Stimulated activated effector memory CD8-positive, alpha-beta T cell treated with anti-CD3 and anti-CD28 coated beads, Interleukin-12 subunit alpha, Interleukin-12 subunit beta, amount 100 ng/mL, for 72 hours (primary cell): ENCODE measurements around the gene CEP41.
A peak's percentile ranks its signal among the peaks of the same experiment; 100 is the strongest.
"Not testable (repeated sequence)": the region's sequence is repeated elsewhere in the genome, so short reads cannot be mapped to it uniquely, and the experiment has no call there.

Experiments
- ATAC-seq: fragments of 150-1000 bp; cut with Tn5 transposase; 2 replicates; pipeline ENCODE4 v1.10.0; 2021
- DNase-seq, 2 donors: peaks; one replicate each; pipeline ENCODE4 v3.0.0; 2021 to 2022; ENCODE audit warnings: low spot score in 2 of 2
- H3K27ac Mint-ChIP-seq: one replicate; pipeline ENCODE4 v1.8.0; 2022; ENCODE audit warnings: mild to moderate bottlenecking, mixed read lengths
- H3K36me3 Mint-ChIP-seq: one replicate; pipeline ENCODE4 v1.8.0; 2022; ENCODE audit warnings: mild to moderate bottlenecking, mixed read lengths
- H3K4me1 Mint-ChIP-seq: one replicate; pipeline ENCODE4 v1.8.0; 2022; ENCODE audit warnings: mixed read lengths
- H3K4me3 Mint-ChIP-seq: one replicate; pipeline ENCODE4 v1.8.0; 2022; ENCODE audit warnings: mild to moderate bottlenecking, mixed read lengths
- H3K9me3 Mint-ChIP-seq: one replicate; pipeline ENCODE4 v1.8.0; 2022; ENCODE audit warnings: mixed read lengths

The CEP41 gene

DNA sequence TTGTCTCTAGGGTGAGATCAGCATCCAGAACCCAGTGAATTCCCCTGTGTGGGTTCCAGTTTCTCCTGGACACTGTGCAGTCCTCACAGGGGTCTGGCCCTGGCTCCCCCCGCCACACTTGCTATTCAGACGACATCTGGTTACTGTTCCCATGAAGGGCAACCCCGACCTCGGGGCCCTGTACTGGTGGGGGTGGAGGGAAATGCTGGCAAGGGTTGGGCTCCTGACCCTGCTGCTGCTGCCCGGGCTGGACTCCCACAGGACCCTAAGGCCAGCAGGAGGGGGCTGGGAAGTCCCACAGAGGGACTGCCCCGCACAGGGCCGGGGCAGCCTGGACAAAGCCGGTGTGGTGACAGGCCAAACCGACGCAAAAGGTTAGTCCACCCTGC, 61.3 kb downstream of the CEP41 start:
- H3K27ac Mint-ChIP-seq = no peak overlapping the region
- H3K4me1 Mint-ChIP-seq = no peaks in the 10 kb centered on the region
- H3K4me3 Mint-ChIP-seq = no peak overlapping the region
- ATAC-seq (peak; percentile 35), DNase-seq (no peak)
- H3K36me3 Mint-ChIP-seq = no peaks in the 10 kb centered on the region
- H3K9me3 Mint-ChIP-seq = peaks cover 2% of the 10 kb centered on the region

DNA sequence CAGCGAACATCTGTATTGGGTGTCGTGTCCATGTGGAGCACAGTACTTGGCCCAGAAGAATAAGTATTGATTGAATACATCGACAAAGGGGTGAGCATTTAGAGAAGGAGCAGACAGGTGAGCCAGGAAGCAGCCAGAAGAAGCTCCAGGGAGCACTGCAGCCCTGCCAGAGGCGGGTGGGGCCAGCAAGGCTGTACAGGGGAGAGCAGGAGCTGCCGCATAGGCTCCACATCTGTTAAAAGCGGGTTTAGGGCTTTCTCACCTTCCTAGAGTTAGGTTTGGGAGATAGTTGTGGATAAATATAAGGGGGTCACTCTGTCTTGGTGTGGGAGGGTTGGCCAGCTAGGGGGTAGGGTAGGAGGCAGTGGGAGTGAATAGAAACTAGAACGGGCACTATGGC, 61.8 kb downstream of the CEP41 start:
- peaks cover 2% of the 10 kb centered on the region for H3K9me3 Mint-ChIP-seq
- DNase-seq (no peak), ATAC-seq (no peak)
- no peaks in the 10 kb centered on the region for H3K36me3 Mint-ChIP-seq
- no peak overlapping the region for H3K27ac Mint-ChIP-seq
- no peaks in the 10 kb centered on the region for H3K4me1 Mint-ChIP-seq
- no peak overlapping the region for H3K4me3 Mint-ChIP-seq

DNA sequence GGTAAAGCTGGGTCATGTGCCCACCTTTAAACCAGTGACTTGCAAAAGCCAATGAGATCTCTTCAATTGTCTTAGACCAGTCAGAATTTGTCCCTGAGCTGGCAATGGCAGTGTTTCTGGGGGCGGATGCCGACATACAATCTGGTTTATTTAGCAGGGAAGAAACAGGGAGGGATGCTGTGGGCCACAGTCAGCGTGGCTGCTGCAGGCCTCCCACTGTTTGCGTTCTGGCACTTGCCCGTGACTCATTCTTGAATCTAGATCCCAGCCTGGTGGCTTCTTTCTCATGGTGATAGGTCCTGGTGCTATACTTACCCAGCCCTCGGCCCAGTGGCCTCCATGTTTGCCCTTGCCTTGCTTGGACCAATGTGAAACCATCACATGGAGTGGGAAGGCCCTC, 63.6 kb downstream of the CEP41 start:
- Mint-ChIP-seq H3K27ac (no peak overlapping the region), H3K4me3 (no peak overlapping the region), H3K4me1 (no peaks in the 10 kb centered on the region), H3K36me3 (no peaks in the 10 kb centered on the region), H3K9me3 (peaks cover 2% of the 10 kb centered on the region)
- no peak for ATAC-seq
- DNase-seq = no peak

DNA sequence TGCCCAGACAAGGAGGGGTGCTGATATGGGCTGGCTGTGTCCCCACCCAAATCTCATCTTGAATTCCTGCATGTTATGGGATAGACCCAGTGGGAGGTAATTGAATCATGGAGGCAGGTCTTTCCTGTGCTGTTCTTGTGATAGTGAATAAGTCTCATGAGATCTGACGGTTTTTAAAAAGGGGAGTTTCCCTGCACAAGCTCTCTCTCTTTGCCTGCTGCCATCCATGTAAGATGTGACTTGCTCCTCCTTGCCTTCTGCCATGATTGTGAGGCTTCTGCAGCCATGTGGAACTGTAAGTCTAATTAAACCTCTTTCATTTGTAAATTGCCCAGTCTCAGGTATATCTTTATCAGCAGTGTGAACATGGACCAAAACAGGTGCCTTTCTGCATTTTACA, 64.4 kb downstream of the CEP41 start:
- not testable (repeated sequence) for H3K4me3 Mint-ChIP-seq, DNase-seq, H3K9me3 Mint-ChIP-seq, H3K4me1 Mint-ChIP-seq, ATAC-seq, H3K36me3 Mint-ChIP-seq
- H3K27ac Mint-ChIP-seq = peak overlapping the region; percentile 35

DNA sequence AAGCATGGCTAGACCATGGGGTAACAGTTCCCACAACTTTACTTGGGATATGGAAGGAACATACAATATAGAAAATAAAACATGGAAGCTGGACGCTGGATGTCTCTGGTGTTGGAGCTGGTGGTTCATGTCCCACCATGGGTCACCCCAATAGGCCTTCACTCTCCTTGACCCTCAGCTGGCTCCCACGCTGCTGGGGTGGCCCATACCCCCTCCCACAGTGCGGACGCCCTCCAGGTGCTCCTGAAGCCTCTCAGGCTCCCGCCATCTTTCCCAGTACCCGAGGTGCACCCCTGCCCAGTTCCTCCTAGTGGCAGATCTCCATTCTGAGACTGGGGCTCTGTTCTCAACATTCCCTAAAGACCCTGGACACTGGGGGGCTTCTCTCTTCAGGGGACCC, 66.3 kb downstream of the CEP41 start:
- Mint-ChIP-seq H3K36me3 (no peaks in the 10 kb centered on the region), H3K9me3 (peaks cover 2% of the 10 kb centered on the region), H3K4me1 (peaks cover 2% of the 10 kb centered on the region), H3K27ac (peak overlapping the region; percentile 32), H3K4me3 (no peak overlapping the region)
- ATAC-seq (no peak), DNase-seq (no peak)

DNA sequence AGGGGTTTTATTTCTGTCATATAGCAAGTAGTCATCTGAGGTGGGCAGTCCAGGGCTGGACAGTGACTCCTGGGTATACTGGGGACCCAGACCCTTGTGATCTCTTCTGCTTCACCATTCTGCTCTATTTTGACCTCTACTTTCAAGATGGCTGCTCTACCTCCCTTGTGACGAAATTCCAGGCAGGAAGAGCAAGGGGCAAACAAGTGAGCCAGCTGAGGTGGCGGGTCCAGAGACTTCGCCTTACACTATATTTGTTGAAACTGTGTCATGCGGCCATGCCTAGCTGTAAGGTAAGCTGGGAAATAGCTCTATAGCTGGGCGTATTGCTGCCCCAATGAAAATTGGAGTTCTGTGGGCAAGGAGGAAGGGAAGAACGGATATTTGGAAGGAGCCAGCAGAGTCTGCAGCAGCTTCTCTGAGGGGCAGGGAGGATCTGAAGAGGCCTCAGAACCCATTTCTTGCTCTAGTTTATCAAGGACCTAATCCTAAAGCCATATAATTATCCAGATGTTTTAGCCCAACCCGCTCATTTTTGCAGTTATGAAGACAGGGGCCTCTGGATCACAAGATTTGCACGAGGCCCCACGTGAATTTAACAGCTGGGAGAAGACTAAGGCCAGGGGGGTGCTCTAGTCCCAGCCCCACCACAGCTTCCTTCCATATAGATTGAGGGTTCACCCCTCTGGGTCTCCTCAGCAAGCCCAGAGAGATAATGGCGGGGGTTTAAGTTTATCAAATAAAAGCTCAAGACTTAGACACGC, 68.2 kb downstream of the CEP41 start:
- Mint-ChIP-seq H3K4me3 (no peak overlapping the region), H3K36me3 (no peaks in the 10 kb centered on the region), H3K4me1 (peaks cover 12% of the 10 kb centered on the region), H3K9me3 (peaks cover 2% of the 10 kb centered on the region), H3K27ac (no peak overlapping the region)
- DNase-seq = no peak
- ATAC-seq = no peak

DNA sequence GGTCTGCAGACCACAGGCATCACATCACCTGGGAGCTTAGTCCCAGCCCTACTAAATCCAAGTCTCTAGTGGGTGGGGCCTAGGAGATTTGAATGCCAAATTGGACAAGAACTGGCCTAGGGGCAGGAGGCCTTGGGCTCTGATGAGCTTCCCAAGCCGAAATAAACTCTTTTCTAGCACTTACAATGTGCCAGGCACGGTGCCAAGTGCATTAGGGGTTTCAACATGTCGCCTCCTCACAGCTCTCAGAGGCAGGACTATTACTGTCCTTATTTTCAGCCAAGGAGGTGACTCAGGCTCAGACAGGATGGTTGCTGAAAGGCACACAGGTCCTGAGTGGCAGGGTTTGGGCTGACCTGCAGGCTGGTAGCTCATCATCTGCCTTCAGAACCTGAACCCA, 69.8 kb downstream of the CEP41 start:
- ATAC-seq = no peak
- no peak overlapping the region for H3K27ac Mint-ChIP-seq
- no peaks in the 10 kb centered on the region for H3K9me3 Mint-ChIP-seq

DNA sequence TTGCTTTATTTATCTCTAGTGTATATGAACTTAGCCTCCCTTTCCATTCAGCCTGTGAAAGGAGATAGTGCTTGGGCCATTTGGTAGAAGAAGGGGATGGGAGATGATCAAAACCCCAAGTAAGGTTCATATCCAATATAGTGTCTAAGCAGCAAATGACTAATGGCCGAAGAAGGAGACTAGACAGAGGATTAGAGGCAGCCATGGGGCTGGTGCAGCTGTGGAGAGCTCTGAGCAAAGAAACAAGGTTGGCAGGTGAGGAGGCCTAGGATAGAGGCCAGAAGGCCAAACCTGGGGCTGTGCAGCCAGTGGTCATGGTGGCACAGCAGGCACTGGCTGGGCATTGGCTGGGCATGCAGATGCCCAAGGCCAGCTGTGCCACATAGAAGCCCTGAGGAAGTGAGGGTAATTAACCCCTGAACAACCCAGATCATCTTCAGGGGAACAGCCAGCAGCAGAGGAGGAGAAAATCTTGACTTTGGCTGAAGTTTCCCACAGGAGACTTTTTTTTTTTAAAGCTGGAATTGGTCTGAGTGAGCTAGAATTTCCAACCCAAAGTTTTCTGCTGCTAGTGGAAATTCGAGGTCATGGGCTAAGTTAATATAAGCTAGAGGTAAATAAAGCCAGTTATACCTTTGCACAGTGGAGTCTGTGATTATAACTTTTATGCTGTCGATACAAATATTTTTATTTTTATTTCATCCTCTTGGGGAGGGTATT, 70.8 kb downstream of the CEP41 start:
- H3K27ac Mint-ChIP-seq = no peak overlapping the region
- no peaks in the 10 kb centered on the region for H3K9me3 Mint-ChIP-seq
- peaks cover 12% of the 10 kb centered on the region for H3K4me1 Mint-ChIP-seq
- no peak overlapping the region for H3K4me3 Mint-ChIP-seq
- ATAC-seq (no peak), DNase-seq (no peak)
- no peaks in the 10 kb centered on the region for H3K36me3 Mint-ChIP-seq

More for the DNA sequence above, 69.8 kb downstream of the CEP41 start:
- peaks cover 12% of the 10 kb centered on the region for H3K4me1 Mint-ChIP-seq
- H3K4me3 Mint-ChIP-seq = no peak overlapping the region
- no peaks in the 10 kb centered on the region for H3K36me3 Mint-ChIP-seq
- DNase-seq = no peak

DNA sequence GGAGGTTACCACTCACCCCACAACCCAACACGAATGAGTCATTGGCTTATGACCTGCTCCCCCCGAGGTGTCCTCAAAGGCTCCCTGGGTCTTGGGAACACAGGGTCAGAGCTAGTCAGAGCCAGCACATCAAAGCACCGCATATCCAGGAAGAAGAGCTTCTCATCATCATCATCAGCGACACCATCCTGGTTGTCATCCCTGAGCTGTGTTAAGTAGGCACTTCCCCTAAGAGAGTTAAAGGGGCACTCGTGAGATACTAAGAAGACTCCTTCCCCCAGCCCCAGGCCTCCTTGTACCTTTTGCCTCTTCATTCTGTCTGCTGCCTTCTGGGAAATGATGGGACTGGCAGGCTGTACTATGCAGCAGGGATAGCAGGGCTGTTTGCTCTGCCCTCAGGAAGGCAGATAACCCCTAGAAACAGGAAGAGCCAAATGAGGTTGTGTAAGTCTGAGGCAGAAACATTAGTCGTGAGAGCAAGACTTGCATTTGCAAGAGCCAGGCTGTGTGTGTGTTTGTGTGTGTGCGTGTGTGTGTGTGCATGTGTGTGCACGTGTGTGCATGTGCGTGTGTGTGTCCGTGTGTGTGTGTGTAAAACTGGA, 71.6 kb downstream of the CEP41 start:
- Mint-ChIP-seq H3K4me1 (peaks cover 12% of the 10 kb centered on the region), H3K4me3 (peak overlapping the region; percentile 57), H3K9me3 (no peaks in the 10 kb centered on the region), H3K27ac (peak overlapping the region; percentile 48), H3K36me3 (no peaks in the 10 kb centered on the region)
- DNase-seq = no peak
- ATAC-seq = peak; percentile 23

DNA sequence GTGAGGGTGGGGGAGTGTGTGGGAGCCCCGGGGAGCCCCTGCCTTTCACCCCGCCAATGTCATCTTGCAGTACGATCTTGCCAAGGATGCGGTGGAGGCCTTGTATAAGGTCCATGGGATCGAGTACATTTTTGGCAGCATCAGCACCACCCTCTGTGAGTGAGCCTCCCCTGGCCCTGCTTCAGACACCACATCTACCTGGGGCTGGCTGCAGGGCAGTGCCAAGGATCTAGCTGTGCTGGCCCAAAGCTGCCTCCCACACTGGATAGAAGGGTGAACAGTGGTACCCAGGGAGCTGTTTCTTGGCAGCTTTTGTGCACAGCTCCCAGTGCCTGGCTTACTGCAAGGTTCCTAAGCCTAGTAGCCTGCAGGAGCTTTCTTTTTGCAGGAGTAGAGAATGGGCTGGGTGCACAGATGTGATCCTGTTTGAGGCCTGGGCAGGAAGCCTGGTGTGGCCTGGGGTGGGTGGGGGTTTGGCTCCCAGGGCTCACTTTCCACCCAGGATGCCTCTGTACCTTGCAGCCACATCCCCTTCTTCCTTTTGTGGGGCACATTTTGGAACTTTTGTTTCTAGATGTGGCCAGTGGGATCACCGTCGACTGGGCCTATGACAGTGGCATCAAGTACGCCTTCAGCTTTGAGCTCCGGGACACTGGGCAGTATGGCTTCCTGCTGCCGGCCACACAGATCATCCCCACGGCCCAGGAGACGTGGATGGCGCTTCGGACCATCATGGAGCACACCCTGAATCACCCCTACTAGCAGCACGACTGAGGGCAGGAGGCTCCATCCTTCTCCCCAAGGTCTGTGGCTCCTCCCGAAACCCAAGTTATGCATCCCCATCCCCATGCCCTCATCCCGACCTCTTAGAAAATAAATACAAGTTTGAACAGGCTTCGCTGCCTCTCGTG, 72.7 kb downstream of the CEP41 start:
- no peak for ATAC-seq
- Mint-ChIP-seq H3K4me3 (peak overlapping the region; percentile 57), H3K4me1 (peaks cover 21% of the 10 kb centered on the region)

DNA sequence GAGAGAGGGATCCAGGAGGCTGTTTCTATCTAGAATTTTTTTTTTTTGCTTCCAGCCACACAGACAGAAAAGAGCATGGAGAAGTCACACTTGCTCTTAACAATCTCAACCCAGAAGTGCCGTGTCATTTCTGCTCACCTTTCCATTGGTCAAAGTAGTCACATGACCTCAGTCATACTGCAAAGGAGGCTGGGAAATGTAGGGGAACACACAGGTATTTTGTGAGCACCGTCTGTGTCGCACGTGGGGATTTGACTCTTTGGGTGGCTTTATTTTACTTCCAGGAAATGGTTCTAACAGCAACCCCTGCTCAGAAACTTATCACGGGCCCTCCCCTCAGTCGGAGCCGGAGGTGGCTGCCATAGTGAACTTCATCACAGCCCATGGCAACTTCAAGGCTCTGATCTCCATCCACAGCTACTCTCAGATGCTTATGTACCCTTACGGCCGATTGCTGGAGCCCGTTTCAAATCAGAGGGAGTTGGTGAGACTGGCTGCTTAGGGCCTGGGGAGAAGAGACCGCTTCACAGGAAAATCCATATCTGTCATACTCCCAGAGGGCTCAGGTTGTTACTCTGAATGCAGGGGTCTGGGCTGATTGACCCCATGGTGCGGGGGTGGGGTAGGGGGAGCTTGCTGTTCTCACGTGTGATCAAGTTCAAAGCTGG, 73.6 kb downstream of the CEP41 start:
- ATAC-seq = no peak
- no peaks in the 10 kb centered on the region for H3K36me3 Mint-ChIP-seq
- peaks cover 27% of the 10 kb centered on the region for H3K4me1 Mint-ChIP-seq
- H3K4me3 Mint-ChIP-seq = peak overlapping the region; percentile 57
- no peak overlapping the region for H3K27ac Mint-ChIP-seq
- H3K9me3 Mint-ChIP-seq = no peaks in the 10 kb centered on the region
- no peak for DNase-seq

More for the DNA sequence above, 72.7 kb downstream of the CEP41 start:
- no peak for DNase-seq
- no peaks in the 10 kb centered on the region for H3K36me3 Mint-ChIP-seq
- H3K27ac Mint-ChIP-seq = peak overlapping the region; percentile 48
- no peaks in the 10 kb centered on the region for H3K9me3 Mint-ChIP-seq

DNA sequence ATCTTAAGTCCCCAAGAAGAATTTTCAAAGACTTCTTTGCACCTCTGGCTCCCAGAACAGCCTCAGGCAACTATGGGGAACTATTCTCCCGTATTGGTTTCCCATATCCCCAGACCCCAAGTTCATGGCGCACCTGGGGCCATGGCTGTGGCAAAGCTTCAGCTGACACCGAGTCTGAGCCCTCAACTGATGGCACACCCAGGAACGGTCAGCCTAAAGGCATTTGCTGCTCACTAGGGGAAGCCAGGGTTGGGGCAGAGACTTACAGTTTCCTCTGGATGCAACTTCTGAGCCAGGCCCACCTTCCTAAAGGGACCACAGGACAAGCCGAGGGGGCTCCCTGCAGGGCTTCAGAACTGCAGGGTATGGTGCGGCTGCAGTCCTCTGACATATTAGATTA, 74.3 kb downstream of the CEP41 start:
- H3K9me3 Mint-ChIP-seq = no peaks in the 10 kb centered on the region
- no peak for ATAC-seq
- H3K4me1 Mint-ChIP-seq = peaks cover 27% of the 10 kb centered on the region
- peak overlapping the region; percentile 57 for H3K4me3 Mint-ChIP-seq
- peak overlapping the region; percentile 23 for H3K27ac Mint-ChIP-seq
- DNase-seq = no peak
- no peaks in the 10 kb centered on the region for H3K36me3 Mint-ChIP-seq

DNA sequence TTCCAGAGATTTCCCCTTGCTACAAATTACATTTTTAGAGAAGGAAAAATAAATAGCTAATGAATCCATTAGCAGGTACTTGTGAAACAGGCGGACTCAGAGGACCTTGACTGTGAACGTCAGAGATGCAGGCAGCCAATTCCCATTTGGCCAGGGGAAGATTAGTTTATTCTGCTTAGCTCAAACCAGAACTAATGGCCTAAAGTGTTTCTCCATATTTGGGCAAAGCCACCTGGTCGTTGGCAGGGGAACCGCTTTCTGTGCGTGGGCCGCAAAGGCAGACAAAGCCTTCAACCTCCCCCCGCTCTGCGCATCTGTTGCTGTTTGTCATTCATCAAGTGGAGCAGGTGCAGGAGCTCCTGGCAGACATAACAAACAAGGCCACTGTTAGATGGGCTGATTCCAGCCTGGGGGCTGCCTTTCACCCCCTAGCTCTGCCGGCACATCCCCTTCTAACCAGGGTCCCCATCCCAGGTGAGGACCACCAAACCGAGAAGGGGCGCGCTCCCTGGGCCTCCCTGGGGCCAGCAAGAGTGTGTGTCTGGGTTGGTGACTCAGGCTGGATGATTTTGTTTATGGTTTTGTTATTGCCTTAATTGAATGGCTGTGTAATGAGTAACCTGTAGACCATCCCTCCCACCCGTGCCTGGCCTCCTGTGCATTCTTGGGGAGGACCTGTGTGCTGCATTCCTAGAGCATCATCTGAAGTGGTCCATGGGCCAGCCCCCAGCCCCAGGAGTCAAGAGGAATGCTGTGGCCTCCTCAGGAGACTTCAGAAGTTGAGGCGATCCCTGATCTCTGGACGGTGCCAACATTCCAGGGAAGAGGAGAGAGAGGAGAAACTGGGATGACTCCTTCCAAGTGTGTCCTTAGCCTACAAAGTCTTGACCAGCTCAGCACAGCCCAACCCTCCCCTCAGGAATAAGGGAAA, 75.0 kb downstream of the CEP41 start:
- Mint-ChIP-seq H3K4me1 (peaks cover 27% of the 10 kb centered on the region), H3K27ac (peak overlapping the region; percentile 23), H3K4me3 (peak overlapping the region; percentile 57), H3K36me3 (no peaks in the 10 kb centered on the region), H3K9me3 (no peaks in the 10 kb centered on the region)
- DNase-seq = no peak
- ATAC-seq = peak; percentile 27

DNA sequence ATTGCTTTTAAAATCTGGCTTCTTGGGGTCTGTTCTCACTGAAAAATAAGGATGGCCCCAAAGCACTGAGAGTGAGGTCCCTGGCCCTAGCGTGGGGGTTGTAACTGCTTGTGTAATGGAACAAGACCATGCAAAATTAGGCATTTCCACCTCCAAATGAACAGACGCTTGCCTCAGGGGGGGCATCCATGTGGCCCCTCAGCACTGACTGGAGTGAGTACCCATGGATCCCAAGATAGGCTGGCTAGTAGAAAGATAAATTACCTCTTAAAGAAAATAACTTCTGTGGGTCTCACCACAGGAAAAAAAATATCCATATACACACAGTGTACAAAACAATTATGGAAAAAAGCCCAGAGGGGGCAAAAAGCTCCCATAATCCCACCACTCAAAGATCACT, 75.7 kb downstream of the CEP41 start:
- Mint-ChIP-seq H3K4me3 (peak overlapping the region; percentile 57), H3K36me3 (no peaks in the 10 kb centered on the region), H3K4me1 (peaks cover 27% of the 10 kb centered on the region), H3K9me3 (peaks cover 3% of the 10 kb centered on the region), H3K27ac (peak overlapping the region; percentile 23)
- ATAC-seq = no peak
- DNase-seq = no peak
